Activated CD8-positive, alpha-beta T cell treated with anti-CD3 and anti-CD28 coated beads, Interleukin-2, amount 10 ng/mL, durations not matched to agents 7 days and 5 days (primary cell): ENCODE data around the gene IQSEC1. TPM values are rescaled to one million over a fixed set of nuclear protein-coding genes. Genes with fewer than 3 reads are reported as not detected.

Source experiments
- ATAC-seq: fragments of 150-1000 bp; cut with Tn5 transposase; one replicate; pipeline ENCODE4 v1.10.0; 2021; ENCODE audit warnings: moderate library complexity
- CTCF ChIA-PET: fragments of 350-600 bp; sonication (Branson Sonifier 250); formaldehyde crosslinking; loops from one replicate; lab custom pipeline; 2021; ENCODE audit warnings: antibody characterized with exemption; lab: Charles Lee
- POLR2A ChIA-PET: fragments of 350-600 bp; sonication (Branson Sonifier 250); formaldehyde crosslinking; loops from one replicate; lab custom pipeline; 2021; ENCODE audit warnings: antibody characterized with exemption; lab: Charles Lee
- DNase-seq: peaks from one replicate; pipeline ENCODE4 v3.0.0-alpha.2; 2020
- H3K27ac Mint-ChIP-seq: one replicate; pipeline ENCODE4 v1.8.0; 2021; ENCODE audit warnings: mild to moderate bottlenecking, mixed read lengths
- H3K27me3 Mint-ChIP-seq: one replicate; pipeline ENCODE4 v1.8.0; 2021; ENCODE audit warnings: low read depth, mixed read lengths
- H3K36me3 Mint-ChIP-seq: one replicate; pipeline ENCODE4 v1.8.0; 2021; ENCODE audit warnings: low read depth, mixed read lengths
- H3K4me1 Mint-ChIP-seq: one replicate; pipeline ENCODE4 v1.8.0; 2021; ENCODE audit warnings: low read depth, mixed read lengths
- H3K4me3 Mint-ChIP-seq: one replicate; pipeline ENCODE4 v1.8.0; 2021; ENCODE audit warnings: mild to moderate bottlenecking, mixed read lengths
- H3K9me3 Mint-ChIP-seq: one replicate; pipeline ENCODE4 v1.8.0; 2022; ENCODE audit warnings: mixed read lengths; ENCODE audit not compliant: insufficient read depth
- total RNA-seq, 2 experiments: library from RNA; stranded (reverse); gene quantifications; one replicate each; pipeline ENCODE4 v1.2.3, GENCODE V29; 2021

The IQSEC1 gene
- total RNA-seq, 2 experiments from 2014 or later = 47.8 to 53.8 TPM

- no peak for DNase-seq
- CTCF ChIA-PET = no interaction called here
- Mint-ChIP-seq H3K27ac (peak overlapping the region; percentile 89), H3K9me3 (no peaks in the 10 kb centered on the region), H3K4me1 (peaks cover 59% of the 10 kb centered on the region), H3K27me3 (peaks cover 17% of the 10 kb centered on the region), H3K4me3 (peak overlapping the region; percentile 87), H3K36me3 (peaks cover 15% of the 10 kb centered on the region)
- ATAC-seq = peak; percentile 55
- POLR2A ChIA-PET = interaction anchor here (0.6 to 1.4 kb wide), 2 partner anchors 57 to 60 kb away, joined by 3 to 6 read pairs; no protein-coding TSS in a partner anchor
Observed at GRCh38 chr3:13072600-13073325, 466 bp downstream of the IQSEC1 start.

GRCh38 chr3:13072239-13072599 is 1.0 kb downstream of the IQSEC1 start:
- ATAC-seq (no peak), DNase-seq (no peak)
- peaks cover 17% of the 10 kb centered on the region for H3K36me3 Mint-ChIP-seq
- peaks cover 59% of the 10 kb centered on the region for H3K4me1 Mint-ChIP-seq
- H3K27ac Mint-ChIP-seq = peak overlapping the region; percentile 89
- no peaks in the 10 kb centered on the region for H3K9me3 Mint-ChIP-seq
- peaks cover 17% of the 10 kb centered on the region for H3K27me3 Mint-ChIP-seq
- peak overlapping the region; percentile 87 for H3K4me3 Mint-ChIP-seq
- ChIA-PET POLR2A (interaction anchor here (0.7 to 1.4 kb wide), 2 partner anchors 57 to 516 kb away, joined by 4 to 6 read pairs; no protein-coding TSS in a partner anchor), CTCF (no interaction called here)

- CTCF ChIA-PET = interaction anchor here (0.7 to 2.2 kb wide), 3 partner anchors 20 to 60 kb away, joined by 3 to 7 read pairs (median 4); no protein-coding TSS in a partner anchor
- DNase-seq (no peak), ATAC-seq (no peak)
- Mint-ChIP-seq H3K27ac (peak overlapping the region; percentile 89), H3K27me3 (peaks cover 17% of the 10 kb centered on the region), H3K9me3 (no peaks in the 10 kb centered on the region), H3K4me1 (peaks cover 62% of the 10 kb centered on the region), H3K36me3 (peaks cover 17% of the 10 kb centered on the region), H3K4me3 (peak overlapping the region; percentile 87)
- POLR2A ChIA-PET = interaction anchor here (0.7 to 1.4 kb wide), 2 partner anchors 56 to 516 kb away, joined by 4 to 6 read pairs; no protein-coding TSS in a partner anchor
Observed at GRCh38 chr3:13071695-13072094, 1.5 kb downstream of the IQSEC1 start.

GRCh38 chr3:13070391-13071070 is 2.7 kb downstream of the IQSEC1 start:
- Mint-ChIP-seq H3K27me3 (peaks cover 11% of the 10 kb centered on the region), H3K36me3 (peaks cover 23% of the 10 kb centered on the region), H3K4me3 (peak overlapping the region; percentile 73), H3K4me1 (peaks cover 73% of the 10 kb centered on the region), H3K27ac (peak overlapping the region; percentile 99), H3K9me3 (no peaks in the 10 kb centered on the region)
- DNase-seq (no peak), ATAC-seq (no peak)
- ChIA-PET CTCF (interaction anchor here (1.0 to 2.2 kb wide), 4 partner anchors 21 to 75 kb away, joined by 3 to 7 read pairs (median 4); no protein-coding TSS in a partner anchor), POLR2A (interaction anchor here (0.7 to 1.9 kb wide), 5 partner anchors 8 to 107 kb away, joined by 3 to 8 read pairs (median 5); no protein-coding TSS in a partner anchor)

- CTCF ChIA-PET = interaction anchor here (1.0 kb wide), 2 partner anchors 22 to 74 kb away, joined by 3 to 4 read pairs; no protein-coding TSS in a partner anchor
- Mint-ChIP-seq H3K27me3 (peaks cover 2% of the 10 kb centered on the region), H3K27ac (peak overlapping the region; percentile 99), H3K9me3 (no peaks in the 10 kb centered on the region), H3K36me3 (peaks cover 27% of the 10 kb centered on the region), H3K4me3 (peak overlapping the region; percentile 73), H3K4me1 (peaks cover 78% of the 10 kb centered on the region)
- POLR2A ChIA-PET = interaction anchor here (0.7 to 1.9 kb wide), 5 partner anchors 9 to 106 kb away, joined by 3 to 8 read pairs (median 5); no protein-coding TSS in a partner anchor
- DNase-seq = peak; percentile 89
- peak; percentile 76 for ATAC-seq
Observed at GRCh38 chr3:13069495-13069894, 3.7 kb downstream of the IQSEC1 start.

- Mint-ChIP-seq H3K27me3 (no peaks in the 10 kb centered on the region), H3K27ac (peak overlapping the region; percentile 99), H3K36me3 (peaks cover 30% of the 10 kb centered on the region), H3K9me3 (no peaks in the 10 kb centered on the region), H3K4me3 (no peak overlapping the region), H3K4me1 (peaks cover 75% of the 10 kb centered on the region)
- ATAC-seq (no peak), DNase-seq (no peak)
- POLR2A ChIA-PET = no interaction called here
- CTCF ChIA-PET = interaction anchor here (1.0 to 1.1 kb wide), 2 partner anchors 10 to 57 kb away, joined by 3 to 6 read pairs; no protein-coding TSS in a partner anchor
Observed at GRCh38 chr3:13068269-13069010, 4.8 kb downstream of the IQSEC1 start.

GRCh38 chr3:13067778-13068177 is 5.5 kb downstream of the IQSEC1 start:
- ChIA-PET POLR2A (no interaction called here), CTCF (no interaction called here)
- Mint-ChIP-seq H3K4me3 (no peak overlapping the region), H3K9me3 (no peaks in the 10 kb centered on the region), H3K27me3 (no peaks in the 10 kb centered on the region), H3K27ac (peak overlapping the region; percentile 99), H3K36me3 (peaks cover 34% of the 10 kb centered on the region), H3K4me1 (peaks cover 74% of the 10 kb centered on the region)
- no peak for DNase-seq
- no peak for ATAC-seq

GRCh38 chr3:13066834-13067233 is 6.4 kb downstream of the IQSEC1 start:
- H3K27ac Mint-ChIP-seq = peak overlapping the region; percentile 99
- ATAC-seq (no peak), DNase-seq (no peak)
- H3K4me1 Mint-ChIP-seq = peaks cover 67% of the 10 kb centered on the region
- peaks cover 37% of the 10 kb centered on the region for H3K36me3 Mint-ChIP-seq
- no peaks in the 10 kb centered on the region for H3K9me3 Mint-ChIP-seq
- POLR2A ChIA-PET = interaction anchor here (1.3 kb wide), 1 partner anchor 9 kb away, joined by 3 read pairs; no protein-coding TSS in a partner anchor
- no peaks in the 10 kb centered on the region for H3K27me3 Mint-ChIP-seq
- H3K4me3 Mint-ChIP-seq = no peak overlapping the region
- CTCF ChIA-PET = interaction anchor here (2.0 kb wide), 1 partner anchor 72 kb away, joined by 5 read pairs; no protein-coding TSS in a partner anchor

- Mint-ChIP-seq H3K4me1 (peaks cover 61% of the 10 kb centered on the region), H3K9me3 (no peaks in the 10 kb centered on the region), H3K4me3 (no peak overlapping the region), H3K36me3 (peaks cover 37% of the 10 kb centered on the region), H3K27ac (peak overlapping the region; percentile 40), H3K27me3 (no peaks in the 10 kb centered on the region)
- POLR2A ChIA-PET = interaction anchor here (1.3 kb wide), 1 partner anchor 9 kb away, joined by 3 read pairs; no protein-coding TSS in a partner anchor
- ATAC-seq = no peak
- no peak for DNase-seq
- CTCF ChIA-PET = interaction anchor here (1.4 to 2.0 kb wide), 2 partner anchors 28 to 71 kb away, joined by 3 to 5 read pairs; no protein-coding TSS in a partner anchor
Observed at GRCh38 chr3:13066236-13066635, 7.0 kb downstream of the IQSEC1 start.

GRCh38 chr3:13065727-13066126 is 7.5 kb downstream of the IQSEC1 start:
- no peaks in the 10 kb centered on the region for H3K9me3 Mint-ChIP-seq
- ATAC-seq = no peak
- peak overlapping the region; percentile 40 for H3K27ac Mint-ChIP-seq
- H3K27me3 Mint-ChIP-seq = no peaks in the 10 kb centered on the region
- POLR2A ChIA-PET = no interaction called here
- CTCF ChIA-PET = interaction anchor here (1.4 to 2.0 kb wide), 2 partner anchors 27 to 71 kb away, joined by 3 to 5 read pairs; no protein-coding TSS in a partner anchor
- peaks cover 57% of the 10 kb centered on the region for H3K4me1 Mint-ChIP-seq
- H3K4me3 Mint-ChIP-seq = no peak overlapping the region
- H3K36me3 Mint-ChIP-seq = peaks cover 37% of the 10 kb centered on the region
- DNase-seq = no peak

- Mint-ChIP-seq H3K4me1 (peaks cover 49% of the 10 kb centered on the region), H3K4me3 (no peak overlapping the region), H3K27me3 (no peaks in the 10 kb centered on the region), H3K36me3 (peaks cover 38% of the 10 kb centered on the region), H3K9me3 (no peaks in the 10 kb centered on the region), H3K27ac (peak overlapping the region; percentile 39)
- CTCF ChIA-PET = interaction anchor here (0.6 to 1.4 kb wide), 2 partner anchors 26 to 27 kb away, joined by 3 to 4 read pairs; no protein-coding TSS in a partner anchor
- POLR2A ChIA-PET = no interaction called here
- ATAC-seq = no peak
- DNase-seq = no peak
Observed at GRCh38 chr3:13064964-13065363, 8.3 kb downstream of the IQSEC1 start.
